Lung (tissue), 12 donors: ENCODE data around the gene LARP1. TPM values are rescaled to one million over a fixed set of nuclear protein-coding genes. Genes with fewer than 3 reads are reported as not detected.

Source experiments
- ATAC-seq: fragments of 200-7000 bp; cut with Tn5 transposase; one replicate; pipeline ENCODE4 v1.9.1; 2020; ENCODE audit warnings: moderate number of reproducible peaks; ENCODE audit not compliant: insufficient read depth, low FRiP score
- DNase-seq, 3 donors: peaks; one replicate each; pipeline ENCODE4 v3.0.0-alpha.2; 2013 to 2017
- H3K27ac ChIP-seq, 2 donors: one replicate each; pipeline ENCODE4 v1.5.1; 2013; ENCODE audit warnings: mild to moderate bottlenecking in 2 of 2, moderate library complexity in 2 of 2, control low read depth in 1 of 2, inconsistent platforms in 1 of 2, low read depth in 1 of 2, low read length in 1 of 2
- H3K27me3 ChIP-seq, 3 donors: one replicate each; pipeline ENCODE4 v1.5.1; 2013; ENCODE audit warnings: low read length in 2 of 3; ENCODE audit not compliant: control insufficient read depth in 3 of 3, insufficient read depth in 3 of 3
- H3K36me3 ChIP-seq, 4 donors: one replicate each; pipeline ENCODE4 v1.5.1; 2013; ENCODE audit warnings: low read length in 4 of 4, mild to moderate bottlenecking in 1 of 4, moderate library complexity in 1 of 4; ENCODE audit not compliant: control insufficient read depth in 4 of 4, insufficient read depth in 4 of 4
- H3K4me1 ChIP-seq, 5 donors: one replicate each; pipeline ENCODE4 v1.5.1; 2013; ENCODE audit warnings: low read length in 5 of 5, mild to moderate bottlenecking in 2 of 5, moderate library complexity in 1 of 5; ENCODE audit not compliant: control insufficient read depth in 5 of 5, insufficient read depth in 5 of 5
- H3K4me3 ChIP-seq: one replicate; pipeline ENCODE4 v1.5.1; 2013; ENCODE audit warnings: mild to moderate bottlenecking, control low read depth, moderate library complexity
- H3K9ac ChIP-seq, 2 donors: one replicate each; pipeline ENCODE4 v1.5.1; 2013; ENCODE audit warnings: low read length in 2 of 2, control low read depth in 1 of 2; ENCODE audit not compliant: insufficient read depth in 1 of 2
- H3K9me3 ChIP-seq, 4 donors: one replicate each; pipeline ENCODE4 v1.5.1; 2013; ENCODE audit warnings: low read length in 3 of 4, mild to moderate bottlenecking in 1 of 4, moderate library complexity in 1 of 4; ENCODE audit not compliant: control insufficient read depth in 4 of 4, insufficient read depth in 3 of 4
- CTCF ChIP-seq: IDR thresholded peaks from 2 replicates; pipeline ENCODE4 v1.5.1; 2012; ENCODE audit warnings: mild to moderate bottlenecking; ENCODE audit errors: control extremely low read depth, extremely low read depth
- WGBS, 2 donors: extraction: QIAGEN DNeasy Blood & Tissue Kit; methylation state at CpG; one replicate each; pipeline ENCODE4 v1.1.7; 2013; 5-methylcytosine and 5-hydroxymethylcytosine counted together
- polyA plus RNA-seq, 2 donors: library from polyadenylated mRNA; stranded (reverse); fragments of 200-250 nt; gene quantifications; one replicate each; pipeline ENCODE4 v1.2.1, GENCODE V29; 2013
- total RNA-seq, 2 donors: library from RNA; depleted of rRNA in 1 of 2; stranded (reverse); fragments of >200 nt in 1 of 2; gene quantifications; one replicate each; pipeline ENCODE4 v1.2.1, GENCODE V29; 2014 to 2021
- donor health status: control.
- donor health status: control.
- donor health status: Bipolar disorder and iron deficiency.
- donor health status: healthy.
- donor health status: DM: yes; HTN: yes; CAD: no.

The LARP1 gene
- total and polyA plus RNA-seq, 4 donors: 30.5 to 199 (median 61.7) TPM

GRCh38 chr5:154813158-154813557 lies 58.0 kb downstream of the LARP1 start:
- no peak for ATAC-seq
- H3K36me3 ChIP-seq: peaks cover 27 to 49% (median 37%) of the 10 kb centered on the region in 4 donors
- no peak overlapping the region for H3K9ac ChIP-seq
- 67 to 71% methylated on average over 4 of the region's 4 CpGs for WGBS, 2 donors
- H3K4me1 ChIP-seq: peaks cover 0 to 4% (median 0%) of the 10 kb centered on the region in 5 donors
- no peak for TF ChIP-seq CTCF
- H3K9me3 ChIP-seq: no peaks in the 10 kb centered on the region
- no peak for DNase-seq
- H3K4me3 ChIP-seq: no peak overlapping the region
- H3K27me3 ChIP-seq: no peaks in the 10 kb centered on the region
- H3K27ac ChIP-seq: no peak overlapping the region

- Histone ChIP-seq H3K4me1 (peaks cover 0 to 4% (median 0%) of the 10 kb centered on the region in 5 donors), H3K9me3 (no peaks in the 10 kb centered on the region), H3K9ac (no peak overlapping the region), H3K4me3 (no peak overlapping the region), H3K27me3 (no peaks in the 10 kb centered on the region), H3K27ac (no peak overlapping the region), H3K36me3 (peaks cover 25 to 46% (median 36%) of the 10 kb centered on the region in 4 donors)
- DNase-seq (no peak), ATAC-seq (no peak)
- WGBS, 2 donors: 54 to 55% methylated on average over 10 of the region's 10 CpGs
- TF ChIP-seq CTCF: no peak
These were observed 58.6 kb downstream of the LARP1 start for GRCh38 chr5:154813736-154814135.

GRCh38 chr5:154815025-154815424 lies 59.8 kb downstream of the LARP1 start:
- H3K27ac ChIP-seq: no peak overlapping the region
- 90 to 93% methylated on average over 11 of the region's 11 CpGs for WGBS, 2 donors
- no peak for DNase-seq

More at GRCh38 chr5:154815025-154815424, 59.8 kb downstream of the LARP1 start:
- Histone ChIP-seq H3K4me1 (peaks cover 0 to 4% (median 0%) of the 10 kb centered on the region in 5 donors), H3K9me3 (no peaks in the 10 kb centered on the region), H3K36me3 (peaks cover 23 to 54% (median 34%) of the 10 kb centered on the region in 4 donors), H3K4me3 (no peak overlapping the region), H3K27me3 (no peaks in the 10 kb centered on the region), H3K9ac (no peak overlapping the region)
- TF ChIP-seq CTCF: no peak
- ATAC-seq: no peak
